ENCODE measurements around the gene PRMT1. TPM values are rescaled to one million over a fixed set of nuclear protein-coding genes. Genes with fewer than 3 reads are reported as not detected.

The PRMT1 gene
- total RNA-seq, 4 donors from 2014 or later = 78.5 to 274 (median 217) TPM

- Histone ChIP-seq H3K27ac (no peak overlapping the region), H3K4me3 (no peak overlapping the region), H3K36me3 (no peaks in the 10 kb centered on the region), H3K4me1 (peaks cover 4 to 14% of the 10 kb centered on the region in 2 donors), H3K9me3 (no peaks in the 10 kb centered on the region), H3K27me3 (no peaks in the 10 kb centered on the region)
- no peak for DNase-seq
- intact Hi-C loops (cut with DNase I; ENCODE audit: low total_unique reads) = no loop called here
- TF ChIP-seq CTCF (IDR thresholded peaks at IDR 0.05) (no peak), POLR2A (IDR thresholded peaks at IDR 0.05) (no peak)
Measured at GRCh38 chr19:49645592-49645991, 31.5 kb upstream of the PRMT1 start.

- Histone ChIP-seq H3K4me1 (peaks cover 4 to 14% of the 10 kb centered on the region in 2 donors), H3K27me3 (no peaks in the 10 kb centered on the region), H3K4me3 (no peak overlapping the region), H3K27ac (no peak overlapping the region), H3K9me3 (no peaks in the 10 kb centered on the region), H3K36me3 (no peaks in the 10 kb centered on the region)
- intact Hi-C loops (cut with DNase I; ENCODE audit: low total_unique reads) = no loop called here
- TF ChIP-seq CTCF (IDR thresholded peaks at IDR 0.05) (no peak), POLR2A (IDR thresholded peaks at IDR 0.05) (no peak)
- DNase-seq = no peak
Measured at GRCh38 chr19:49645995-49646394, 31.1 kb upstream of the PRMT1 start.

GRCh38 chr19:49646586-49646985 lies 30.5 kb upstream of the PRMT1 start:
- no peaks in the 10 kb centered on the region for H3K27me3 ChIP-seq
- no peak overlapping the region for H3K4me3 ChIP-seq
- no peaks in the 10 kb centered on the region for H3K36me3 ChIP-seq
- DNase-seq = no peak
- intact Hi-C loops (cut with DNase I; ENCODE audit: low total_unique reads) = no loop called here
- peaks cover 4 to 14% of the 10 kb centered on the region in 2 donors for H3K4me1 ChIP-seq
- H3K9me3 ChIP-seq = no peaks in the 10 kb centered on the region
- TF ChIP-seq POLR2A (IDR thresholded peaks at IDR 0.05) (no peak), CTCF (IDR thresholded peaks at IDR 0.05) (no peak)
- H3K27ac ChIP-seq = no peak overlapping the region

GRCh38 chr19:49651029-49651819 lies 25.8 kb upstream of the PRMT1 start:
- no peaks in the 10 kb centered on the region for H3K27me3 ChIP-seq
- TF ChIP-seq CTCF (IDR thresholded peaks at IDR 0.05) = no peak
- no peak for TF ChIP-seq POLR2A (IDR thresholded peaks at IDR 0.05)
- no peaks in the 10 kb centered on the region for H3K36me3 ChIP-seq
- H3K27ac ChIP-seq = no peak overlapping the region
- no peaks in the 10 kb centered on the region for H3K4me1 ChIP-seq
- no peak for DNase-seq
- H3K9me3 ChIP-seq = no peaks in the 10 kb centered on the region
- intact Hi-C loops (cut with DNase I; ENCODE audit: low total_unique reads) = no loop called here
- no peak overlapping the region for H3K4me3 ChIP-seq

GRCh38 chr19:49651820-49652550 lies 25.1 kb upstream of the PRMT1 start:
- Histone ChIP-seq H3K36me3 (no peaks in the 10 kb centered on the region), H3K4me3 (no peak overlapping the region), H3K4me1 (no peaks in the 10 kb centered on the region), H3K27me3 (no peaks in the 10 kb centered on the region), H3K27ac (no peak overlapping the region), H3K9me3 (no peaks in the 10 kb centered on the region)
- DNase-seq = no peak
- intact Hi-C loops (cut with DNase I; ENCODE audit: low total_unique reads) = no loop called here
- TF ChIP-seq POLR2A (IDR thresholded peaks at IDR 0.05) (no peak), CTCF (IDR thresholded peaks at IDR 0.05) (no peak)

All from uterus (tissue), 4 donors.